Effector memory CD4-positive, alpha-beta T cell (primary cell): Measurements from ENCODE around the gene GJC2.
A peak's percentile ranks its signal among the peaks of the same experiment; 100 is the strongest.
"Not testable (repeated sequence)": the region's sequence is repeated elsewhere in the genome, so short reads cannot be mapped to it uniquely, and the experiment has no call there.

Source experiments
- DNase-seq, 3 donors: peaks; one replicate each; pipeline ENCODE4 v3.0.0-alpha.2; 2020
- H3K27ac ChIP-seq: 2 replicates; pipeline ENCODE4 v1.7.0; 2013; ENCODE audit warnings: mild to moderate bottlenecking, low read length, moderate library complexity; ENCODE audit not compliant: insufficient read depth, poor library complexity, severe bottlenecking
- H3K27me3 ChIP-seq: replicated peaks from 2 replicates; pipeline ENCODE4 v1.7.0; 2013; ENCODE audit warnings: mild to moderate bottlenecking, low read length; ENCODE audit not compliant: insufficient read depth, control insufficient read depth, poor library complexity, severe bottlenecking
- H3K36me3 ChIP-seq: 2 replicates; pipeline ENCODE4 v1.7.0; 2013; ENCODE audit warnings: mild to moderate bottlenecking, low read length, moderate library complexity; ENCODE audit not compliant: control insufficient read depth, insufficient read depth
- H3K4me1 ChIP-seq: 2 replicates; pipeline ENCODE4 v1.7.0; 2013; ENCODE audit warnings: low read length, mild to moderate bottlenecking; ENCODE audit not compliant: control insufficient read depth, insufficient read depth, poor library complexity, severe bottlenecking
- H3K4me3 ChIP-seq: 2 replicates; pipeline ENCODE4 v1.7.0; 2013; ENCODE audit warnings: low read length, low read depth, mild to moderate bottlenecking; ENCODE audit not compliant: insufficient read depth, poor library complexity, severe bottlenecking
- H3K9me3 ChIP-seq: 2 replicates; pipeline ENCODE4 v1.7.0; 2013; ENCODE audit warnings: mild to moderate bottlenecking, low read length, moderate library complexity; ENCODE audit not compliant: control insufficient read depth

The GJC2 gene

DNA sequence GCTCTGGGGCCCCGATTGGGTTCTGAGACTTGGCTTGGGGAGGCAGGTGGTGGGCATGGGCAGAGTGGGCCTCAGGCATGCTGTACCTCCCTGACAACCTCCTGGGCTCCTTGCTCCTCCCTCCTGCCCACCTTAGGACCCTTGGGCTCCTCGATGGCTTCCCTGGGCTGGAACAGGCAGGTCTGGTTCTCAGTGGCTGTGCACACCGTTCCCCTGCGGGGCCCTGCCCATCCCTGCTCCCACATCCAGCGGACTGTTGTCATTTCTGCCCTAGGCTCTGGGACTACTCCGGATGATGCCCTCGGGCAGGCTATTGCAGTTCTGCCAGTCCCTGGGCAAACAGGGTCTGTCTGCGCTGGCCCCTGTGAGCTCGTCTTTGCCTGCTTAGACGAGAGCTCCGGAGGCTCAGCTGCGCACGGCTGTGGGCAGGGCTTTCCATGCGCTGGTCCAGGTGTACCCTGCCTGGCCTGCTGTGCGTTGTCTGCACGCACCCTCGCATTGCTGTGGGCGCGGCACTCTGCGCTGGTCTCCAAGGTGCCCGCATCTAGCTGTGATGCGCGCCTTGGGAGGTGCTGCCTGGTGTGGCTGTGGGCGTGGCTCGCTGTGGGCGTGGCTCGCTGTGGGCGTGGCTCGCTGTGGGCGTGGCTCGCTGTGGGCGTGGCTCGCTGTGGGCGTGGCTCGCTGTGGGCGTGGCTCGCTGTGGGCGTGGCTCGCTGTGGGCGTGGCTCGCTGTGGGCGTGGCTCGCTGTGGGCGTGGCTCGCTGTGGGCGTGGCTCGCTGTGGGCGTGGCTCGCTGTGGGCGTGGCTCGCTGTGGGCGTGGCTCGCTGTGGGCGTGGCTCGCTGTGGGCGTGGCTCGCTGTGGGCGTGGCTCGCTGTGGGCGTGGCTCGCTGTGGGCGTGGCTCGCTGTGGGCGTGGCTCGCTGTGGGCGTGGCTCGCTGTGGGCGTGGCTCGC lies 24.1 kb downstream of the GJC2 start:
- not testable (repeated sequence) for H3K4me3 ChIP-seq, H3K9me3 ChIP-seq, H3K4me1 ChIP-seq, H3K27ac ChIP-seq, H3K27me3 ChIP-seq
- H3K36me3 ChIP-seq: peaks cover 18% of the 10 kb centered on the region
- DNase-seq: peak; percentile 6 to 48 (median 45)

DNA sequence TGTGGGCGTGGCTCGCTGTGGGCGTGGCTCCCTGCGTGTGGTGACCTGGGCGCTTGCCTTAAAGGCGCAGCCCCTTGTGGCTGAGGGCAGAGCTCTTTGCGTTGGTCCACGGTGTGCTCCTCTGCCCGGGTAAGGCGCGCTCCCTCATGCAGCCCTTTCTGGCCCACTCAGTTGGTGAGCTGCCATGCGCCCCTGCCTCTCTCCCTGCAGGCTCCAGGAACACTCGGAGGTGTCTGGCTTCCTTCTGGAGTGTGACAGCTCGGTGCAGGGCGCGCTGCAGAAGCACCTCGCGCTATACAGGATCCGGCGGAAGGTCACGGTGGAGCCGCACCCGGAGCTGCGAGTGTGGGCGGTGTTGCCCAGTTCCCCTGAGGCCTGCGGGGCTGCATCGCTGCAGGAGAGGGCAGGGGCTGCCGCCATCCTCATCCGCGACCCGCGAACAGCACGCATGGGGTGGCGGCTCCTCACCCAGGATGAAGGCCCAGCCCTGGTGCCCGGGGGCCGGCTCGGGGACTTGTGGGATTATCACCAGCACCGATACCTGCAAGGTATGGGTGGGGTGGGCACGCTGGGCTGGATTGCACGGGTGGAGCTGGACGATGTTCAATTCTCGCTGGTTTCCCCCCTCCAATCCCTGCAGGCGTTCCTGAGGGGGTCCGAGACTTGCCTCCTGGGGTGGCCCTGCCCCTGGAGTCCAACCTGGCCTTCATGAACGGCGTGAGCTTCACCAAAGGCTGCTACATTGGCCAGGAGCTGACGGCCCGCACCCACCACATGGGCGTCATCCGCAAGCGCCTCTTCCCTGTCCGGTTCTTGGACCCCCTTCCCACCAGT lies 25.0 kb downstream of the GJC2 start:
- H3K9me3 ChIP-seq: no peaks in the 10 kb centered on the region
- H3K36me3 ChIP-seq: peaks cover 15% of the 10 kb centered on the region
- no peak overlapping the region for H3K27ac ChIP-seq
- no peak overlapping the region for H3K4me3 ChIP-seq
- no peaks in the 10 kb centered on the region for H3K4me1 ChIP-seq
- peak; percentile 9 to 58 (median 54) for DNase-seq
- H3K27me3 ChIP-seq: no peaks in the 10 kb centered on the region

DNA sequence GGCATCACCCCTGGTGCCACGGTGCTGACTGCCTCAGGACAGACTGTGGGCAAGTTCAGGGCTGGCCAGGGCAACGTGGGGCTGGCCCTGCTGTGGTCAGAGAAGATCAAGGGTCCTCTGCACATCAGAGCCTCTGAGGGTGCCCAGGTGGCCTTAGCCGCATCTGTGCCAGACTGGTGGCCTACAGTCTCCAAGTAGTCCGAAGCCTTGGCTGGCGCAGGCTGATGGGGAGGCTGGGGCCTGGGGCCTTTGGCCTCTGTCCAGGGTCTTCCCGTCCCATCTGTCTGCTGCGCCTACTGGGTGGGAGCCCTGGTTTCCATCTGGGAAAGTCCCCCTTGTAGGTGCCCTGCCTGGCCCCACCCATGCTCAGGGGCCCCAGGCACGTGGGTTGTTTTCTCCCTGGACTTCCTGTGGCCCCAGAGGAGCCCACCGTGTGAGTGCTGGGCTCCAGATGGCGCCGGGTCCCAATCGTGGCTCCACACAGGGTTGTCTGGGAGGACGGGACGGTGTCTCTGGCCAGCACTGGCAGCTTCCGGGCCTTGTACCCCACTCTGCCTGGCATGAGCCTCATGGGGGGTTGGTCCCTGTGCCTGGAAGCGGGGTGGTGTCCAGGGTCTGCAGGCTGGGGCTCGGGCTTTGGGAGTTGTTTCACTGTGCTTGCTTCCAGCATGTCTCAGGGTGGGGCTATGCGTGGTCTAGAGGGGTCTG lies 25.7 kb downstream of the GJC2 start:
- Histone ChIP-seq H3K4me1 (no peaks in the 10 kb centered on the region), H3K9me3 (no peaks in the 10 kb centered on the region), H3K27me3 (no peaks in the 10 kb centered on the region), H3K4me3 (no peak overlapping the region), H3K36me3 (peaks cover 15% of the 10 kb centered on the region), H3K27ac (no peak overlapping the region)
- no peak for DNase-seq

DNA sequence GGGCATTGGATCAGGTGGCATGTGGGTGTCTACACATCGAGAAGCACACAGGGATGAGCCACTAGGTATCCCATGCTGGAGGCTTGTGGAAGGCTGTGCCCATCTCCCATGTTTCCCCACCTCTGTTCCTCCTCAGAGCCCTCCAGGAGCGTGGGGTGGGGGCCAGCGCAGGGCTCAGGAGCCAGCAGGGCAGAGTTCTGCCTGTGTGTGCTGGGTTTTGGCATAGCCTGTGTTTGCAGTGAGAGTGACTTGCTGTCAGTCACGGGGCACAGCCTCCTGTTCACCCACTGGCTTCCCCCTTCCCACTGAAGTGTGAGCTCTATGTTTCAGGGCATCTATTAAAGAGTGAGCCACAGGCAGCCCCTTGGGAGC lies 26.3 kb downstream of the GJC2 start:
- H3K27ac ChIP-seq: no peak overlapping the region
- no peaks in the 10 kb centered on the region for H3K9me3 ChIP-seq
- DNase-seq: no peak
- no peak overlapping the region for H3K4me3 ChIP-seq
- H3K36me3 ChIP-seq: peaks cover 15% of the 10 kb centered on the region
- H3K4me1 ChIP-seq: no peaks in the 10 kb centered on the region
- no peaks in the 10 kb centered on the region for H3K27me3 ChIP-seq

DNA sequence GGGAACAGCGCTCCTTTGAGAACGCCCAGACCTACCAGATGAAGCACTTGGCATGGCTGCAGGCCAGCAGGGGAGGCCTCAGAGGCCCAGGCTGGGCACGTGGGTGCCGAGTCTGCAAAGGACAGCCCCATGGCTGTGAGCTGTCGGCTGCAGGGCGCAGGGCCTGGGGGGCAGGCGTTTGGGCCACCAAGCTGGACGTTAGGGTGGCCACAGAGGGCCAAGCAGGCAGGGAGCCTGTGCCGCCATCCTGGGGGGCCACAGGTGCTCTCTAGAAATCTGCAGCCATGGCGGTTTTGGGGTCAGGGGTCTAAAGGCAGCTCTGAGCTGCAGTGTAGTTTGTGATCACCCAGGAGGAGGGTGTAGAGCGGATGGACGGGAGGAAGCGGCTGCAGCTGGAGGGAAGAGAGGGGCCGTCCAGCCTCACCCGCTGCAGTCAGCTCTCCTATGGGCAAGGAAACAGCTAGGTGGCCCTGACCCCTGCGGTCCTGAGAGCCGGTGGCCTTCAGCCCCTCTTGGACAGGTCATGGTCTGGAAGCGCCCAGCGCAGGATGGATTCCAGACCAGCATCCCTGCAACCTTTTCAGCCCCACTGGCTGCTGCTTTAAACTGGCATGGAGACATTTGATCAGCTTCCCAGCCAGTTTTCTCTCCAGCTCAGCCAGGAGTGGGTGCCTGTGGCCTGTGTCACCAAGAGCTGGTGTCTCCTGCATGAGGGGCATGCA lies 26.9 kb downstream of the GJC2 start:
- DNase-seq: no peak
- Histone ChIP-seq H3K27me3 (no peaks in the 10 kb centered on the region), H3K27ac (no peak overlapping the region), H3K9me3 (no peaks in the 10 kb centered on the region), H3K4me3 (no peak overlapping the region), H3K4me1 (no peaks in the 10 kb centered on the region), H3K36me3 (peaks cover 15% of the 10 kb centered on the region)

DNA sequence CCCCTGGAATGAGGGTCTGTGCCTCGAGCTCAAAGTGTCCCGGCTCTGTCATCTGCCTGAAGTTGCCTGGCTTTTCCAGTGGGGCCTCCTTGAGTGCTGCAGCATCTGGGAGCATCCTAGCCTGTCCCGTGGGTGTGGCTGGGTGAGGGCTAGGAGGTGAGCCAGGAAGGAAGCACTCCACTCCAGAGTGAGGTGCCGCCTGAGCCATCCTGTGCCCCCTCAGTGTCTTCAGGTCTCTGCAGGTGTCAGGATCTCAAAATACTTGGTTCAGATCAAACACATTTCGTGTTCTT lies 27.4 kb downstream of the GJC2 start:
- no peak for DNase-seq
- H3K9me3 ChIP-seq: no peaks in the 10 kb centered on the region
- no peak overlapping the region for H3K27ac ChIP-seq
- H3K27me3 ChIP-seq: no peaks in the 10 kb centered on the region
- no peak overlapping the region for H3K4me3 ChIP-seq
- peaks cover 15% of the 10 kb centered on the region for H3K36me3 ChIP-seq
- H3K4me1 ChIP-seq: no peaks in the 10 kb centered on the region

DNA sequence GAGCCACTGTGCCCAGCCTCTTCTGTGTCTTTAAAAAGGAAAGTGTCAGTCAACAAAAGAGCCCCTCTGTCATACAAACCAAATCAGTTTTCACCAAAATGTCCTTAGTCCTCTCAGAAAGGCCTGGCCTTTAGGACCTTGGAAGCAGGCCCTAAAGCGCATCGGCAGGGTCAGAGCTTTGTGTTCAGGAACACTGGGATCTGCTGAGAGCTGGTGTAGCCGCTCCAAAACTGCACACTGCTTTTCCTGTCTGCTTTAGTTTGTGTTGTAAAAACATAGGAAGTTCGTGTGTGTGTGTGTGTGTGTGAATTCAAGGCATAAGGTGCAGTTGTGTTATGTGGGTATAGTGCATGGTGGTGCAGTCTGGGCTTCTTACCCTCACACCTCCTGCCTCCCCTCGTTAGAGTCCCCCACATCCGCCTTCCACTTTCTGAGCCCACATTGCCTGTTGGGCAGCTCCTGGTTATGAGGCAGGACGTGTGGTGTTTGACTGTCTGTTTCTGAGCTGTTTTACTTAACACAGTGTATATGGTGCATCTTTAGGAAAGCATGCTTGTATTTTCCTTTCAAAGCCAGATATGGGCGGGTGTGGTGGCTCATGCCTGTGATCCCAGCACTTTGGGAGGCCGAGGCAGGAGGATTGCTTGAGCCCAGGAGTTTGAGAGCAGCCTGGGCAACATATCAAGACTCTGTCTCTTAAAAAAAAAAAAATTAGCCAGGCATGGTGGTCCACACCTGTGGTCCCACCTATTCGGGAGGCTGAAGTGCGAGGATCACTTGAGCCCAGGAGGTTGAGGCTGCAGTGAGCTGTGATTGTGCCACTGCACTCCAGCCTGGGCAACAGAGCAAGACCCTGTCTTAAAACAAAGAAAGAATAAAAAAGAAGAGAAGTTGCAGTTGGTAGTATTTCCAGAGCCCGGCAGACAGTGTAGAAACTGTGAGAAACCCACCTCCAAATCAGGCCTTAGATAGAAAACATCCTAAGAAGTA lies 28.3 kb downstream of the GJC2 start:
- no peaks in the 10 kb centered on the region for H3K9me3 ChIP-seq
- no peak overlapping the region for H3K4me3 ChIP-seq
- DNase-seq: no peak
- H3K27ac ChIP-seq: no peak overlapping the region
- no peaks in the 10 kb centered on the region for H3K4me1 ChIP-seq
- peaks cover 15% of the 10 kb centered on the region for H3K36me3 ChIP-seq
- no peaks in the 10 kb centered on the region for H3K27me3 ChIP-seq

DNA sequence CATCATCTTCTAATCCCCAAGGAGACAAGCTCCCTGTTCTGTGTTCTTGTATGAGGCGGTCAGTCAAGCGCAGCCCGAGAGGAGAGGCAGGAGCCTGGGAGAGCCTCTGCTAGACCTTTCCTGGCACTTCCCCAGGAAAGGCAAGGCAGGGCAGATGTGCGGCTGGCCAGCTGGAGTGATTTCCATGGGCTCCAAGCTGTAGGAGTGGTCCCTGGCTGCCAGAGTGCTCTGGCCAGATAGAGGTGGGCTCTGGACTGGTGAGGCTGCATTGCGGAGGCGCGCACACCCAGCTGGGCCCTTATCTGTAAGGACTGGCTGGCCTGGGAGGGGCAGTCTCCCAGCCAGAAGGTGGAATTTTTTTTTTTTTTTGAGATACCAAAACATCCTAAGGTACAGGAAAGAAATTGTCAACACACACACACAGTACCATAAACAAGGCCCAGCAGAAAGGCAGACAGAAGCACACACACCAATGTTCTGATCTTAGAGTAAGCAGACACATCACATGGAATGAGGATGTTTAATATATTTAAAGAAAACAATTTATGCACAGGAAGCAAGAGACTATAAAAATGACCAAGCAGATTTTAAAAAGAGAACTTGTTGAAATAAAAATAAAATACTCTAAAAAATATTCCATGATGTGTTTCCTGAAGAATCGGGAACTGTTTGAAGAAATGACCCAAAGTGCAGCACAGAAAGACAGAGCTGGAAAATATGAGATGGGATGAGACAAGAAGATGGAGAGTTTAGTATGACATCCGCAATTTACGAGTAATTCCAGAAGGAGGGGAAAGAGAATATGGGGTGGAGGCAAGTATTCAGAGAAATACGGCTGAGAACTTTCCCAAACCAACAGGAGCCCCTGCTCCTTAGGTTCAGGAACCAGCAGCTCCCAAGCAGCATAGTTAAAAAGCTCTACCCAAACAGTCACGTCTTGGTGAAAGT lies 29.3 kb downstream of the GJC2 start:
- no peak overlapping the region for H3K4me3 ChIP-seq

More for the DNA sequence above, 29.3 kb downstream of the GJC2 start:
- Histone ChIP-seq H3K27me3 (no peaks in the 10 kb centered on the region), H3K27ac (no peak overlapping the region), H3K9me3 (no peaks in the 10 kb centered on the region), H3K4me1 (no peaks in the 10 kb centered on the region), H3K36me3 (peaks cover 15% of the 10 kb centered on the region)
- DNase-seq: no peak
